ENCODE data around the gene NR3C1. TPM values are rescaled to one million over a fixed set of nuclear protein-coding genes. Genes with fewer than 3 reads are reported as not detected.

NR3C1 gene
- polyA plus RNA-seq, 1 donor = 32.6 TPM

DNA sequence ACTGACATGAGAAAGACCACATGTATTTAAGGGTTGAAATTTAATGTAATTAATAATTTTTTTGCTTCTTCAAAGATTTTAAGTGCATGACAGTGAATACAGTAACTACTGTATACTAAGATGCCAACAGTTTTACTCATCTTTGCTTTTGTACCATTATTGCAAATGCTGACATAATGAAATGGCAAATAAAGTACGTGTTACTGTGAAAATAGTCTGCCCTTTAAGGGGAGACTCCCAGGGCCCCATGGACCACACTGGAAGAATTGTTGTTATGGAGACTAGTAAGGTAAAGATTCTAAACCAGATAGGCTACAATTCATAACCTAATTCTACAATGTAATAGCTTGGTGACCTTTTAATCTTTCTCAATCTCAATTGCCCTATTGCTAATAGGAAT lies 84.7 kb downstream of the NR3C1 start:
- Histone ChIP-seq H3K27me3 (ENCODE audit: control insufficient read depth, insufficient read depth, low read length) (no peaks in the 10 kb centered on the region), H3K9me3 (ENCODE audit: control insufficient read depth, low read depth, low read length) (no peaks in the 10 kb centered on the region), H3K27ac (ENCODE audit: low read length) (no peak overlapping the region), H3K4me3 (ENCODE audit: low read length) (no peak overlapping the region), H3K36me3 (ENCODE audit: control insufficient read depth, insufficient read depth, low read length) (peaks cover under 1% of the 10 kb centered on the region), H3K4me1 (ENCODE audit: control insufficient read depth, insufficient read depth, low read length) (no peaks in the 10 kb centered on the region)
- DNase-seq = no peak
- WGBS (ENCODE audit: insufficient coverage, low lambda C conversion rate) = no CpG with 5 or more reads among the region's 1 CpG

DNA sequence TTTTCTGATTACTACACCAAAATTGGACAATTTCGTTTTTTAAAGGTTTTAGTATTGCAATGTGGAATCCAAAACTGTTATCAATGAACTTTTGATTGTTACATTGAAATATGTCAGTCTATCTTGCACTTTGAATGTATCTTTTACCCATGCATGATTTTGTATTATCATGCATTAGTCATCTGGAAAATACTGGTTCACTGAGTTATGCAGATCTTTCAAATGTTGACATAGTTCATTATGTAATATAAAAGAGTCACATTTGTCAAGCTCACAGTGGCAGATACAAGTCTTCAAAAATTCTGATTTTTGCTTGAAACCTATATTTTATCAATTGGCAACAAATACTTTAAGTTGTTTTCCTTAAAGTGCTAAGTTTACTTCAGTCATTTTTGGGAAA lies 85.2 kb downstream of the NR3C1 start:
- no peaks in the 10 kb centered on the region for H3K4me1 ChIP-seq (ENCODE audit: control insufficient read depth, insufficient read depth, low read length)
- peaks cover 6% of the 10 kb centered on the region for H3K36me3 ChIP-seq (ENCODE audit: control insufficient read depth, insufficient read depth, low read length)
- no peak overlapping the region for H3K27ac ChIP-seq (ENCODE audit: low read length)
- no peaks in the 10 kb centered on the region for H3K9me3 ChIP-seq (ENCODE audit: control insufficient read depth, low read depth, low read length)
- H3K27me3 ChIP-seq (ENCODE audit: control insufficient read depth, insufficient read depth, low read length) = no peaks in the 10 kb centered on the region
- no peak overlapping the region for H3K4me3 ChIP-seq (ENCODE audit: low read length)
- WGBS (ENCODE audit: insufficient coverage, low lambda C conversion rate) = 100% methylated on average over 1 of the region's 1 CpG
- no peak for DNase-seq

DNA sequence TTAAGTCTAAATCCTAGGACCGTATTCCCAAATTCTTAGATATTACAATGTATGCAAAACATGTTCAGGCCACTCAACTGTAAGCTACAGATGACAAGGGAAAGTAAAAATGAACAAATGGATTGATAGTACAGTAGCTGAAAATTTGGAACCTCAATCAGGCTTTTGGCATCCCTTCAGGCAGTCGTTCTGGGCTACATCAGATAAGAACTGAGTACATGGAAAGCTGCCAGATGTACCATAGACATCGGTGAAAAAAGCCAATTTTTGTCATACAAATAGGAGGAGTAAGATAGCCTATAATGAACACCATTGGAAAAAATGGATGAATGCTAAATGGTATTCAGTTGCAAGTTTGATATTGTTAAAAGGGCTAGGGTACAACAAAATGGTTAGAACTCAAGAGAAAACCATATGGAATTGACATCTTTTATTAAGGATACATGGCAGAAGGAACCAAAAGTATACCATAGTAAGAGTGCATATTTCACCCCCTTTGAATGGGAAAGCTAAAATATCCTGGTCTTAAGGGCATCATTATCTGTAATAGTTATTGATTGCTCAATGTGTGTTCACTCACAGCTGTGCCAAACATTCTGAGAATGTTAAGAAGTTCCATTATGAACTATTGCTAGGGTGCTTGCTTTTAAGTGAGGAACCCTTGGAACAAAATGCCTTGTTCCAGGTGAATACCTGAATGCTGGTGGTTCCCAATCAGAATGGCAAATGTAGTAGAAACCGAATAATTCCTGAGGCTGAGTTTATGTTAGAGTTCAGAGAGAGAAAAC lies 86.4 kb downstream of the NR3C1 start:
- peaks cover 15% of the 10 kb centered on the region for H3K36me3 ChIP-seq (ENCODE audit: control insufficient read depth, insufficient read depth, low read length)
- no peaks in the 10 kb centered on the region for H3K9me3 ChIP-seq (ENCODE audit: control insufficient read depth, low read depth, low read length)
- 80% methylated on average over 1 of the region's 4 CpGs for WGBS (ENCODE audit: insufficient coverage, low lambda C conversion rate)
- DNase-seq = no peak
- H3K4me3 ChIP-seq (ENCODE audit: low read length) = no peak overlapping the region
- no peaks in the 10 kb centered on the region for H3K4me1 ChIP-seq (ENCODE audit: control insufficient read depth, insufficient read depth, low read length)
- H3K27me3 ChIP-seq (ENCODE audit: control insufficient read depth, insufficient read depth, low read length) = no peaks in the 10 kb centered on the region
- no peak overlapping the region for H3K27ac ChIP-seq (ENCODE audit: low read length)

DNA sequence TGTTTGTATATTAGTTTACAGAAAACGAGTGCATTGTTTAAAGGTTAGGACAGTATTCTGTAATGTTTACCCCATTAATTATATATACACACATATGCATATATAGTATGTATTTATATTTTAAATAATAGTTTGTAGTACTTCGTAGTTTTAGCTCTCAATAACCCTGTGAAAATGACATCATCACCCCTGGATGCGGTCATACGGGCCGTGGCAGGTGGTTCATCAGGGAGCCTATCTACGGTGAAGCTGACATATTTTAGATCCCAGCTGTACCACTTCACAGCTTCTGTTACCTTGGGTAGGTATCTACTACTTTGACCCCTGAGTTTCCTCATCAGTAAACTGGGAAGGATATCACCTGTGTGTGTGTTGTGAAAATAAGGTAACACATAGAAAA lies 87.1 kb downstream of the NR3C1 start:
- no peak overlapping the region for H3K4me3 ChIP-seq (ENCODE audit: low read length)
- H3K36me3 ChIP-seq (ENCODE audit: control insufficient read depth, insufficient read depth, low read length) = peaks cover 22% of the 10 kb centered on the region
- H3K4me1 ChIP-seq (ENCODE audit: control insufficient read depth, insufficient read depth, low read length) = no peaks in the 10 kb centered on the region
- H3K9me3 ChIP-seq (ENCODE audit: control insufficient read depth, low read depth, low read length) = no peaks in the 10 kb centered on the region
- no peak overlapping the region for H3K27ac ChIP-seq (ENCODE audit: low read length)
- DNase-seq = no peak
- no CpG with 5 or more reads among the region's 6 CpGs for WGBS (ENCODE audit: insufficient coverage, low lambda C conversion rate)
- H3K27me3 ChIP-seq (ENCODE audit: control insufficient read depth, insufficient read depth, low read length) = no peaks in the 10 kb centered on the region

DNA sequence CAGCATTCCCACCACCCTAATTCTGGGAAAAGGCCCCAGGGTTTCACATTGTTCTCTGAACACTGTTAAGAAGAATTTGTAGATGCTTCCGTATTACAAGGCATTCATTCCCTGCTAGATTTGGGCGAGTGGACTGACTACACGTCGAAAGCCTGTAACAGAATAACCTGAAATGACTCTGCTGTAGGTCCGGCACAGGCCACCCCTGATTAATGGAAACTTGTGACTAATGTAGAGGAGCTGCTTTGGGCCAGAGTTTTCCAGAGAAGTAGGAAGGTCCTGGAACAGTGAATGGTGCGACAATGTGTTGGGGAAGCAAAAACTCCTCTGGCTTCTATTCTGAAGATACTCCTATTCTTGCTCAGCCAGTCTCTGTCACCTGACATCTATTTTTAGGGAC lies 87.6 kb downstream of the NR3C1 start:
- H3K36me3 ChIP-seq (ENCODE audit: control insufficient read depth, insufficient read depth, low read length) = peaks cover 22% of the 10 kb centered on the region
- no peak for DNase-seq
- WGBS (ENCODE audit: insufficient coverage, low lambda C conversion rate) = no CpG with 5 or more reads among the region's 6 CpGs
- no peak overlapping the region for H3K4me3 ChIP-seq (ENCODE audit: low read length)
- no peak overlapping the region for H3K27ac ChIP-seq (ENCODE audit: low read length)
- no peaks in the 10 kb centered on the region for H3K9me3 ChIP-seq (ENCODE audit: control insufficient read depth, low read depth, low read length)
- H3K27me3 ChIP-seq (ENCODE audit: control insufficient read depth, insufficient read depth, low read length) = no peaks in the 10 kb centered on the region
- H3K4me1 ChIP-seq (ENCODE audit: control insufficient read depth, insufficient read depth, low read length) = no peaks in the 10 kb centered on the region

DNA sequence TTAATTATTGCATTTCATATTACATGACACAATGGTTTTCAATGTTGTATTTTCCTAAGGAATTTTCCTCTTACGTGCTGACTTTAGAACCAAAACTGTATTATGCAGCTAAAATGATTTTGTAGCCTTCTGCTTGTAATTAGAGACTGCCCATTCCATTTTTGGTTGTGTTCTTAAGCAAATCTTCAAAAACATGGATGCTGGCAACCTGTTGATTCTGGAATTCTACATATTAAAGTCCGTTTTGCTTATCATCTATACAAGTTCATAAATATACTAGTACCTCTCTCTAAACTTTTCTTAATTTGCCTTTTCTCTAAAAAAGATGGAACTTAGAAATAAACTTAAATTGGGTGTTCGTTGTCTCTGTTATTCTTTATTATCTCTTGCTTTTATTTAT lies 88.3 kb downstream of the NR3C1 start:
- Histone ChIP-seq H3K27ac (ENCODE audit: low read length) (no peak overlapping the region), H3K4me3 (ENCODE audit: low read length) (no peak overlapping the region), H3K27me3 (ENCODE audit: control insufficient read depth, insufficient read depth, low read length) (no peaks in the 10 kb centered on the region), H3K4me1 (ENCODE audit: control insufficient read depth, insufficient read depth, low read length) (no peaks in the 10 kb centered on the region), H3K36me3 (ENCODE audit: control insufficient read depth, insufficient read depth, low read length) (peaks cover 22% of the 10 kb centered on the region), H3K9me3 (ENCODE audit: control insufficient read depth, low read depth, low read length) (no peaks in the 10 kb centered on the region)
- 97% methylated on average over 3 of the region's 3 CpGs for WGBS (ENCODE audit: insufficient coverage, low lambda C conversion rate)
- no peak for DNase-seq

DNA sequence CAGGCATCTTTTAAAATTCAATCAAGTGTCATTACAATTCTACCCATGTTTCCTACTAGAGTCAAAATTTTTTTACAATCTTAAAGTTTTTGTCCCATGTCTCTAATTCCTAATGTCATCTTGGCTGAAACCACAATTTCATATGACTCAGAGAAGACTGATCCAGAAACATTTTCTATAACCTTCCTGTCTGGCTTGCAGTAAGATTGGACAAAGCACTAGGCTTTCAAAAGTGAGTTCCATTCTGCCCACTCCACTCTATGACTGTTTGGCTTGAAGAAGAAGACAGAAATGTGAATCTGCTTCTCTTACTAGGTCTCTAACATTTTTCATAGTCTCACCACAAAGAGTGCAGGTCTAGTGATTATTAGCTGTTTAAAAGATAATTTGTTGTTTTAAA lies 88.8 kb downstream of the NR3C1 start:
- no peaks in the 10 kb centered on the region for H3K27me3 ChIP-seq (ENCODE audit: control insufficient read depth, insufficient read depth, low read length)
- H3K4me3 ChIP-seq (ENCODE audit: low read length) = no peak overlapping the region
- H3K27ac ChIP-seq (ENCODE audit: low read length) = no peak overlapping the region
- H3K36me3 ChIP-seq (ENCODE audit: control insufficient read depth, insufficient read depth, low read length) = peaks cover 22% of the 10 kb centered on the region
- H3K4me1 ChIP-seq (ENCODE audit: control insufficient read depth, insufficient read depth, low read length) = no peaks in the 10 kb centered on the region
- DNase-seq = no peak
- no peaks in the 10 kb centered on the region for H3K9me3 ChIP-seq (ENCODE audit: control insufficient read depth, low read depth, low read length)

DNA sequence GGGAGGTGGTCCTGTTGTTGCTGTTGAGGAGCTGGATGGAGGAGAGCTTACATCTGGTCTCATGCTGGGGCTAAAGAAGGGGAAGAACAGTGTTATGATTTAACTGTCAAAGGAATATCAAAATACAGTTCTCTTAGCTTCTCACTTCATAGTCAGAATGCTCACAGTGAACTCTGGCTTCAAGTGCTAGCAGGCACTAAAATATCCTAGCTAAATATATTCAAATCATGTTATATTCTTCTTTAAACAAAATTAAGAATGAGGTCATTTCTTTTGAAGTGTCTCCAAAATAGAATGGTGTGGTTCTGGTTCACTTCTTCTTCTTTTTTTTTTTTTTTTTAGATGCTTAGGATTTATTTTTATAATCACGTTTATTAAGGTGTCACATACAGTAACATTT lies 89.4 kb downstream of the NR3C1 start:
- no peaks in the 10 kb centered on the region for H3K4me1 ChIP-seq (ENCODE audit: control insufficient read depth, insufficient read depth, low read length)
- H3K27ac ChIP-seq (ENCODE audit: low read length) = no peak overlapping the region
- WGBS (ENCODE audit: insufficient coverage, low lambda C conversion rate) = no CpG with 5 or more reads among the region's 1 CpG

DNA sequence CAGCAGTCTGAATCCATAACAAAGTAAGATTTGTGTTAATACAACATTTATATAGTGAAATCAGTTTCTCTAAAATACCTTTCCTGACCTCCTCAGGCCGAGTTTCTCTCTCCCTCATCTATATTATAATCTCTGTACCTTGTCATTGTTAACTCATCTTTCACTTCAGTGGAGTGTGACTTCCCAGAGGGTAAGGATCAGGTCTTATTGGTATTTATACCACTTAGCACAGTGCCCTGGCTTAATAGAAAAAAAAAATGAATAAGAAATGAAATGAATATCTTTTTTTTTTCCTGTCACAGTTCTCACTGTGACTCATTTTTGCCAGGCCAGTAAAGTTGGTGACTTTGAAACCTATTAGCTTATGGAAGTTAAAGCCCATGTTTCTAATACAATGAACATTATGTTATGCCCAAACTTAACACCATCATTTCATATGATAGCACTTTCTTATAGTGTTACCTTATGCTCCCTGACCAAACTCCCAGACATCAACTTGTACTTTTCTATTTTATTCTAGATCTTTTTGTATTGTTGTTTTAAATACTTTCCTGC lies 90.1 kb downstream of the NR3C1 start:
- no peaks in the 10 kb centered on the region for H3K9me3 ChIP-seq (ENCODE audit: control insufficient read depth, low read depth, low read length)
- H3K4me1 ChIP-seq (ENCODE audit: control insufficient read depth, insufficient read depth, low read length) = no peaks in the 10 kb centered on the region
- DNase-seq = no peak
- no peaks in the 10 kb centered on the region for H3K27me3 ChIP-seq (ENCODE audit: control insufficient read depth, insufficient read depth, low read length)
- peaks cover 30% of the 10 kb centered on the region for H3K36me3 ChIP-seq (ENCODE audit: control insufficient read depth, insufficient read depth, low read length)
- WGBS (ENCODE audit: insufficient coverage, low lambda C conversion rate) = no CpG with 5 or more reads among the region's 1 CpG
- H3K4me3 ChIP-seq (ENCODE audit: low read length) = no peak overlapping the region
- H3K27ac ChIP-seq (ENCODE audit: low read length) = no peak overlapping the region

More for the DNA sequence above, 89.4 kb downstream of the NR3C1 start:
- no peak overlapping the region for H3K4me3 ChIP-seq (ENCODE audit: low read length)
- H3K27me3 ChIP-seq (ENCODE audit: control insufficient read depth, insufficient read depth, low read length) = no peaks in the 10 kb centered on the region
- H3K9me3 ChIP-seq (ENCODE audit: control insufficient read depth, low read depth, low read length) = no peaks in the 10 kb centered on the region
- H3K36me3 ChIP-seq (ENCODE audit: control insufficient read depth, insufficient read depth, low read length) = peaks cover 26% of the 10 kb centered on the region
- no peak for DNase-seq

DNA sequence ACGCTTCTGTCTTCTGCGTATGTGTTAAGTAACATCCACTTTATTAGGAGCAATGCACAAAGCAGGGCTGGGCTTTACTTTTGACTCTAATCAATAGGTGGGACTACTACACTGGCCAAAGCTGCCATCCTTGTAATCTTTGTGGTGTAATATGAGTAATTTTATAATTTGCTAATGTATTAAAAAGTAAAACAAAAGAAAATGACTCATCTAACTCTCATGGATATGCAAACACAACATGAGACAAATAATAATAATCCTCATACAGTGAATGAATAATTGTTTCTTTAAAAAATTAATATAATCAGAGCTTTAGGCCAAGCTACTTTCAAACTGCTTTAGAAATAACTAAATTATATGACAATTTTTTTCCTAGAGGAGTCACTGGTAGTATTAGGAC lies 90.7 kb downstream of the NR3C1 start:
- Histone ChIP-seq H3K27me3 (ENCODE audit: control insufficient read depth, insufficient read depth, low read length) (no peaks in the 10 kb centered on the region), H3K9me3 (ENCODE audit: control insufficient read depth, low read depth, low read length) (no peaks in the 10 kb centered on the region), H3K4me1 (ENCODE audit: control insufficient read depth, insufficient read depth, low read length) (no peaks in the 10 kb centered on the region), H3K36me3 (ENCODE audit: control insufficient read depth, insufficient read depth, low read length) (peaks cover 35% of the 10 kb centered on the region), H3K27ac (ENCODE audit: low read length) (no peak overlapping the region), H3K4me3 (ENCODE audit: low read length) (no peak overlapping the region)
- DNase-seq = no peak
- WGBS (ENCODE audit: insufficient coverage, low lambda C conversion rate) = no CpG with 5 or more reads among the region's 2 CpGs

DNA sequence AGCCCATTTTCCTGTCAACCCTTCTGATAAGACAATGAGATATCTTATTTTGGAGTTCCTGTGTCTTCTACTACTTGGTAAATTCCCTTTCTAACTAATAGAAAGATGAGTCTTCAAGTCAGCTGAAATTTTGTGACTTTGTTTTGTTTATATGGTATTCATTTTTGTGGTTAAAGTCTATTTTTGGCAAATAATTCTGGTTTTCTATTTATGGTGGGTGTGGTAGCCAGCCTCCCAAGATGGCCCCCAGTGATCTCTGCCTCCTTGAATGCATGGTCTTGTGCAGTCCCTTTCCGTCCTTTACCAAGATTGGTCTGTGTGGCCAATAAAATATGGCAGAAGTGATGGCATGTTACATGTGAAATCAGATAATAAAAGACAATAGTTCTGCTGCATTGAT lies 91.5 kb downstream of the NR3C1 start:
- Histone ChIP-seq H3K36me3 (ENCODE audit: control insufficient read depth, insufficient read depth, low read length) (peaks cover 37% of the 10 kb centered on the region), H3K27me3 (ENCODE audit: control insufficient read depth, insufficient read depth, low read length) (no peaks in the 10 kb centered on the region), H3K4me3 (ENCODE audit: low read length) (no peak overlapping the region), H3K27ac (ENCODE audit: low read length) (no peak overlapping the region), H3K9me3 (ENCODE audit: control insufficient read depth, low read depth, low read length) (no peaks in the 10 kb centered on the region), H3K4me1 (ENCODE audit: control insufficient read depth, insufficient read depth, low read length) (no peaks in the 10 kb centered on the region)
- no peak for DNase-seq
- WGBS (ENCODE audit: insufficient coverage, low lambda C conversion rate) = no CpG with 5 or more reads among the region's 1 CpG

Measured in large intestine (tissue), 3 donors.